Measurements from ENCODE around the gene USF2.

- TF ChIP-seq CTCF (conservative IDR thresholded peaks at IDR 0.05; ENCODE audit: low read depth, low read length) (no peak), CEBPB (IDR thresholded peaks at IDR 0.05; ENCODE audit: low read depth, low read length) (no peak), POLR2A (IDR thresholded peaks at IDR 0.05; ENCODE audit: low read depth, low read length) (no peak), FOS (IDR thresholded peaks at IDR 0.05; ENCODE audit: low read depth, low read length) (no peak), RAD21 (IDR thresholded peaks at IDR 0.05; ENCODE audit: low read length) (no peak), CHD1 (IDR thresholded peaks at IDR 0.05; ENCODE audit: low read depth, low read length) (no peak), SMC3 (IDR thresholded peaks at IDR 0.05; ENCODE audit: low read depth, low read length) (no peak), MXI1 (IDR thresholded peaks at IDR 0.05; ENCODE audit: borderline replicate concordance, low read depth, low read length) (no peak), MAZ (IDR thresholded peaks at IDR 0.05; ENCODE audit: borderline replicate concordance, low read depth, low read length) (no peak), BHLHE40 (IDR thresholded peaks at IDR 0.05; ENCODE audit: low read depth, low read length) (no peak), RCOR1 (IDR thresholded peaks at IDR 0.05; ENCODE audit: insufficient replicate concordance, low read length) (no peak), USF2 (IDR thresholded peaks at IDR 0.05; ENCODE audit: low read depth, low read length) (no peak), NFE2L2 (IDR thresholded peaks at IDR 0.05; ENCODE audit: low read depth, low read length) (no peak)
Observed at GRCh38 chr19:35261356-35262100, 7.2 kb upstream of the USF2 start.

Measured in IMR-90 (cell line).